Caco-2 (cell line): Measurements from ENCODE around the gene NLRC4. TPM values are rescaled to one million over a fixed set of nuclear protein-coding genes. Genes with fewer than 3 reads are reported as not detected.

Experiments used
- BruUV-seq: library from RNA; stranded (reverse); fragments of 400-500 nt; replicated peaks from 2 replicates; lab custom pipeline; 2021; lab: Mats Ljungman, UMichigan
- CTCF ChIA-PET: fragments of 300-600 bp; sonication (Branson Sonifier 250); formaldehyde crosslinking; loops from one replicate; lab custom pipeline; 2022; ENCODE audit warnings: antibody characterized with exemption; lab: Charles Lee
- POLR2A ChIA-PET: fragments of 300-600 bp; sonication (Branson Sonifier 250); formaldehyde crosslinking; loops from one replicate; lab custom pipeline; 2022; ENCODE audit warnings: antibody characterized with exemption; lab: Charles Lee
- DNase-seq, 2 experiments: peaks; one replicate each; pipeline versions ENCODE4 v3.0.0 to v3.0.0-alpha.2; 2020 to 2022
- H3K27me3 ChIP-seq: replicated peaks from 2 replicates; pipeline ENCODE4 v1.6.0; 2011; ENCODE audit warnings: low read length; ENCODE audit not compliant: control insufficient read depth, insufficient read depth
- H3K36me3 ChIP-seq: 2 replicates; pipeline ENCODE4 v1.5.1; 2011; ENCODE audit warnings: low read length; ENCODE audit not compliant: control insufficient read depth, insufficient read depth
- H3K4me1 ChIP-seq: fragments of 250-450 bp; sonication (Bioruptor Pico); 2 replicates; pipeline ENCODE4 v1.5.1; 2020; ENCODE audit warnings: mild to moderate bottlenecking
- H3K4me3 ChIP-seq: 2 replicates; pipeline ENCODE4 v1.5.1; 2011; ENCODE audit warnings: low read depth, mild to moderate bottlenecking, control low read depth, low read length
- H3K9me3 ChIP-seq: fragments of 250-450 bp; sonication (Bioruptor Pico); 2 replicates; pipeline ENCODE4 v1.5.1; 2020; ENCODE audit warnings: mild to moderate bottlenecking, moderate library complexity
- H3K27ac Mint-ChIP-seq: one replicate; pipeline ENCODE4 v1.8.0; 2022; ENCODE audit warnings: mixed read lengths; ENCODE audit not compliant: unreplicated experiment
- H3K27me3 Mint-ChIP-seq: one replicate; pipeline ENCODE4 v1.8.0; 2022; ENCODE audit warnings: mixed read lengths; ENCODE audit not compliant: insufficient read depth, unreplicated experiment
- H3K36me3 Mint-ChIP-seq: one replicate; pipeline ENCODE4 v1.8.0; 2022; ENCODE audit warnings: mild to moderate bottlenecking, mixed read lengths; ENCODE audit not compliant: insufficient read depth, unreplicated experiment
- H3K4me1 Mint-ChIP-seq: one replicate; pipeline ENCODE4 v1.8.0; 2022; ENCODE audit warnings: low read depth, mixed read lengths; ENCODE audit not compliant: unreplicated experiment
- H3K4me3 Mint-ChIP-seq: one replicate; pipeline ENCODE4 v1.8.0; 2022; ENCODE audit warnings: mild to moderate bottlenecking, moderate library complexity, mixed read lengths; ENCODE audit not compliant: unreplicated experiment
- H3K9me3 Mint-ChIP-seq: one replicate; pipeline ENCODE4 v1.8.0; 2022; ENCODE audit warnings: mixed read lengths; ENCODE audit not compliant: unreplicated experiment
- intact Hi-C: fragments of 100-400 bp; cut with micrococcal nuclease; formaldehyde crosslinking; loops from one replicate; pipeline ENCODE4 v1.10.0; 2022; ENCODE audit not compliant: unreplicated experiment
- total RNA-seq: library from RNA; stranded (reverse); gene quantifications from 2 replicates; pipeline ENCODE4 v1.2.3, GENCODE V29; 2022
- TF ChIP-seq, protein P1 (sequence below), 2 experiments: fragments of 200-600 bp in 1 of 2; IDR thresholded peaks; 1 replicate in 1 of 2; 2 replicates in 1 of 2; pipeline versions ENCODE4 v1.5.1 to v1.8.0; 2011 to 2022; ENCODE audit warnings: antibody characterized with exemption in 1 of 2, control low read depth in 1 of 2, inconsistent platforms in 1 of 2, low read depth in 1 of 2, low read length in 1 of 2, mild to moderate bottlenecking in 1 of 2, moderate library complexity in 1 of 2; ENCODE audit not compliant: insufficient read depth in 1 of 2, severe bottlenecking in 1 of 2, unreplicated experiment in 1 of 2

The NLRC4 gene
- total RNA-seq, 1 experiment from 2014 or later: not detected

DNA sequence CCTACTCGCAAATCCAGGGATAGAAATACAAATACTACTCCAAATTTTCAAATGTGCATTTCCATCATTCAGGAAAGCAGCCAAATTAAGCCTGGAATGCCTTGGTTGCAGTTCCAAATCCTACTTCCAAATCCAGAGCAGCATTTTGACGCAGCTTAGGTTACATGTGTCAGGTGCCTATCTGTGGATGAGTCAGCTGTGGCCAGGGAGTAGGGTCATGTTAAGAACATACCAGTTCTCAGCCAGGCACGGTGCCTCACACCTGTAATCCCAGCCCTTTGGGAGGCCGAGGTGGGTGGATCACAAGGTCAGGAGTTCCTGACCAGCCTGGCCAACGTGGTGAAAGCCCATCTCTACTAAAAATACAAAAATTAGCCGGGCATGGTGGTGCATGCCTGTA, 82.0 kb downstream of the NLRC4 start:
- POLR2A ChIA-PET: no interaction called here

More for the DNA sequence above, 82.0 kb downstream of the NLRC4 start:
- no peak for DNase-seq
- TF ChIP-seq, protein P1, sequence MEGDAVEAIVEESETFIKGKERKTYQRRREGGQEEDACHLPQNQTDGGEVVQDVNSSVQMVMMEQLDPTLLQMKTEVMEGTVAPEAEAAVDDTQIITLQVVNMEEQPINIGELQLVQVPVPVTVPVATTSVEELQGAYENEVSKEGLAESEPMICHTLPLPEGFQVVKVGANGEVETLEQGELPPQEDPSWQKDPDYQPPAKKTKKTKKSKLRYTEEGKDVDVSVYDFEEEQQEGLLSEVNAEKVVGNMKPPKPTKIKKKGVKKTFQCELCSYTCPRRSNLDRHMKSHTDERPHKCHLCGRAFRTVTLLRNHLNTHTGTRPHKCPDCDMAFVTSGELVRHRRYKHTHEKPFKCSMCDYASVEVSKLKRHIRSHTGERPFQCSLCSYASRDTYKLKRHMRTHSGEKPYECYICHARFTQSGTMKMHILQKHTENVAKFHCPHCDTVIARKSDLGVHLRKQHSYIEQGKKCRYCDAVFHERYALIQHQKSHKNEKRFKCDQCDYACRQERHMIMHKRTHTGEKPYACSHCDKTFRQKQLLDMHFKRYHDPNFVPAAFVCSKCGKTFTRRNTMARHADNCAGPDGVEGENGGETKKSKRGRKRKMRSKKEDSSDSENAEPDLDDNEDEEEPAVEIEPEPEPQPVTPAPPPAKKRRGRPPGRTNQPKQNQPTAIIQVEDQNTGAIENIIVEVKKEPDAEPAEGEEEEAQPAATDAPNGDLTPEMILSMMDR (IDR thresholded peaks at IDR 0.05; ENCODE audit: insufficient read depth in 1 of 2, low read depth in 1 of 2, low read length in 1 of 2, severe bottlenecking in 1 of 2, unreplicated experiment in 1 of 2): no peak
- Histone ChIP-seq H3K27me3 (no peaks in the 10 kb centered on the region), H3K4me1 (no peaks in the 10 kb centered on the region), H3K9me3 (no peaks in the 10 kb centered on the region), H3K36me3 (no peaks in the 10 kb centered on the region), H3K4me3 (no peak overlapping the region)
- intact Hi-C loops: no loop called here
- CTCF ChIA-PET: no interaction called here
- peaks cover 33% of the 10 kb centered on the region for H3K36me3 Mint-ChIP-seq
- H3K27me3 Mint-ChIP-seq: no peaks in the 10 kb centered on the region
- no peaks in the 10 kb centered on the region for H3K9me3 Mint-ChIP-seq
- no TSS peak for BruUV-seq
- no peak overlapping the region for H3K4me3 Mint-ChIP-seq
- no peak overlapping the region for H3K27ac Mint-ChIP-seq
- H3K4me1 Mint-ChIP-seq: no peaks in the 10 kb centered on the region

Other genes starting within 250 kb of the NLRC4 start
- 125 and 136 TPM in 2 replicates for gene DPY30, start 225.1 kb downstream of the NLRC4 start, total RNA-seq
- gene SPAST, start 201.3 kb downstream of the NLRC4 start, total RNA-seq: 29.7 and 31.7 TPM in 2 replicates
- 32.9 and 35.0 TPM in 2 replicates for gene SLC30A6, start 99.0 kb downstream of the NLRC4 start, total RNA-seq
- 46.4 and 60.2 TPM in 2 replicates for gene YIPF4, start 13.0 kb upstream of the NLRC4 start, total RNA-seq
- 96.7 and 100 TPM in 2 replicates for gene BIRC6, start 92.1 kb upstream of the NLRC4 start, total RNA-seq